GM10266 (cell line): Measurements from ENCODE around the gene DGKE.

Experiments
- DNase-seq: peaks from one replicate; pipeline ENCODE4 v3.0.0; 2012; ENCODE audit errors: extremely low spot score
- CTCF ChIP-seq: IDR thresholded peaks from 2 replicates; pipeline ENCODE4 v1.5.1; 2012; ENCODE audit warnings: mild to moderate bottlenecking, low read depth; ENCODE audit not compliant: control insufficient read depth, insufficient read depth; ENCODE audit errors: missing control alignments

The DGKE gene

GRCh38 chr17:56880571-56880970 lies 46.6 kb downstream of the DGKE start:
- no peak for DNase-seq
- no peak for TF ChIP-seq CTCF

GRCh38 chr17:56881685-56882295 lies 47.8 kb downstream of the DGKE start:
- no peak for DNase-seq

GRCh38 chr17:56883616-56884015 lies 49.7 kb downstream of the DGKE start:
- no peak for TF ChIP-seq CTCF
- DNase-seq = no peak

More at GRCh38 chr17:56881685-56882295, 47.8 kb downstream of the DGKE start:
- no peak for TF ChIP-seq CTCF

DNA sequence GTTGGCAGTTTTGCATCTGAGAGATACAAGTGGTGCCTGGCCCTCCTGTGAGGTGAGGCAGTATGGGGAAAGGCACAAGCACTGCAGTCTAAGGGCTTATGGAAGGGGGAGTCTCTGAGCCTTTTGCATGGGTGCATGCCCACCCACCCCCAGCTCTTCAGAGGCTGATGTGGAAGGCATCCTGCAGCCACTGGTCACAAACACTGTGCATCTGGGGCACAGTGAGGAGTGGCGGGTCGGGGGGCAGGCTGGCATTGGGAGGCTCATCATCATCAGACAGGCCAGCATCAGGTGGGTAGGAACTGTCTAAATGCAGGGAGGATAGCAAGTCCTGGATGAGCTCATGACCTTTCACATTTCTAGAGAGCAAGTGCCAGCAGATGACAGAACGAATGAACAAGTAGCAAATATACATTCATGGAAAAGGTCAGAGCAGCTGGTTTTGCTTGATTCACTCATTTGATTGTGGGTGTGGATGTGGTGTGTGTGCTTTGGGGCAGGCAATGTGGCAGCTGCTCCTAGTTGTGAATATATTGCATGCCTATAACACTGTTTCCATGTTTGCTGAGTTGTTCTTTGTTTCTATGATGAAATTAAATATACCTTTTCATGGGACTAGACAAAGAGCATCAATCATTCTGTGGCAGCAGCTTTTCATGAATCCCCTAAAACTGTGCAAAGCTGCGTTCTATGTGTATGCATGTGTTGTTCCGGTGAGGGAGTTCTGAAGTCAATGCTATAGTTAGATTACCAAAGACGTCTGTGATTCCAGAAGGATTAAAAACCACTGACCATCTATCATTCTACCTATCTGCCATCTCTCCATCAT lies 50.7 kb downstream of the DGKE start:
- DNase-seq = no peak
- TF ChIP-seq CTCF = no peak

DNA sequence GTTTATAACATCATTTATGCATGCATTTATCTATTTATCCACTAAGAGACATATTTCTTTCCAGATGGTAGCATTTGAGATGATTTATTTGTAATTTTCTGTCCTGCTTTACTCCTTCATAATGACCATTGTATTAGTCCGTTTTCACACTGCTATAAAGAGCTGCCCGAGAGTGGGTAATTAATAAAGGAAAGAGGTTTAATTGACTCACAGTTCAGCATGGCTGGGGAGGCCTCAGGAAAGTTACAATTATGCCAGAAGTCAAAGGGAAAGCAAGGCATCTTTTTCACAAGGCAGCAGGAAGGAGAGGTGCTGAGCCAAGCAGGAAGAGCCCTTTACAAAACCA lies 51.3 kb downstream of the DGKE start:
- TF ChIP-seq CTCF = no peak
- no peak for DNase-seq

- DNase-seq = no peak
- TF ChIP-seq CTCF = no peak
Observed at GRCh38 chr17:56886288-56886731, 52.4 kb downstream of the DGKE start.

GRCh38 chr17:56887105-56887504 lies 53.2 kb downstream of the DGKE start:
- TF ChIP-seq CTCF = no peak
- DNase-seq = no peak
